Coronary artery (tissue), 2 donors: ENCODE results near the gene BNIPL.
A peak's percentile ranks its signal among the peaks of the same experiment; 100 is the strongest.

Experiments
- DNase-seq: peaks from one replicate; pipeline ENCODE4 v3.0.0-alpha.2; 2017; ENCODE audit warnings: low spot score
- H3K27ac ChIP-seq, 2 donors: fragments of 200-600 bp; sonication (generic); one replicate each; pipeline ENCODE4 v1.5.1; 2016 to 2019
- H3K4me3 ChIP-seq: fragments of 200-600 bp; sonication (generic); 2 replicates; pipeline ENCODE4 v1.5.1; 2016; ENCODE audit warnings: mild to moderate bottlenecking, moderate library complexity
- TF ChIP-seq, protein P1 (sequence below): fragments of 200-600 bp; sonication (generic); IDR thresholded peaks from one replicate; pipeline ENCODE4 v1.5.1; 2019; ENCODE audit warnings: antibody characterized with exemption

The BNIPL gene

GRCh38 chr1:151072224-151072623, 35.8 kb downstream of the BNIPL start:
- TF ChIP-seq, protein P1, sequence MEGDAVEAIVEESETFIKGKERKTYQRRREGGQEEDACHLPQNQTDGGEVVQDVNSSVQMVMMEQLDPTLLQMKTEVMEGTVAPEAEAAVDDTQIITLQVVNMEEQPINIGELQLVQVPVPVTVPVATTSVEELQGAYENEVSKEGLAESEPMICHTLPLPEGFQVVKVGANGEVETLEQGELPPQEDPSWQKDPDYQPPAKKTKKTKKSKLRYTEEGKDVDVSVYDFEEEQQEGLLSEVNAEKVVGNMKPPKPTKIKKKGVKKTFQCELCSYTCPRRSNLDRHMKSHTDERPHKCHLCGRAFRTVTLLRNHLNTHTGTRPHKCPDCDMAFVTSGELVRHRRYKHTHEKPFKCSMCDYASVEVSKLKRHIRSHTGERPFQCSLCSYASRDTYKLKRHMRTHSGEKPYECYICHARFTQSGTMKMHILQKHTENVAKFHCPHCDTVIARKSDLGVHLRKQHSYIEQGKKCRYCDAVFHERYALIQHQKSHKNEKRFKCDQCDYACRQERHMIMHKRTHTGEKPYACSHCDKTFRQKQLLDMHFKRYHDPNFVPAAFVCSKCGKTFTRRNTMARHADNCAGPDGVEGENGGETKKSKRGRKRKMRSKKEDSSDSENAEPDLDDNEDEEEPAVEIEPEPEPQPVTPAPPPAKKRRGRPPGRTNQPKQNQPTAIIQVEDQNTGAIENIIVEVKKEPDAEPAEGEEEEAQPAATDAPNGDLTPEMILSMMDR, result no peak
- no peak for DNase-seq
- peak overlapping the region in 1 of 2 donors; percentile 99 for H3K27ac ChIP-seq
- peak overlapping the region; percentile 91 for H3K4me3 ChIP-seq

- Histone ChIP-seq H3K27ac (no peak overlapping the region), H3K4me3 (no peak overlapping the region)
- no peak for DNase-seq
- TF ChIP-seq, protein P1, result no peak
These were observed 49.7 kb downstream of the BNIPL start for GRCh38 chr1:151085953-151086559.
